Activated naive CD4-positive, alpha-beta T cell treated with Interleukin-2 at 50 U/mL for 16 hours (primary cell): ENCODE results near the gene MMD2.
A peak's percentile ranks its signal among the peaks of the same experiment; 100 is the strongest.
"Not testable (repeated sequence)": the region's sequence is repeated elsewhere in the genome, so short reads cannot be mapped to it uniquely, and the experiment has no call there.

Experiments
- DNase-seq: peaks from one replicate; pipeline ENCODE4 v3.0.0-alpha.2; 2020

MMD2 gene, protein sequence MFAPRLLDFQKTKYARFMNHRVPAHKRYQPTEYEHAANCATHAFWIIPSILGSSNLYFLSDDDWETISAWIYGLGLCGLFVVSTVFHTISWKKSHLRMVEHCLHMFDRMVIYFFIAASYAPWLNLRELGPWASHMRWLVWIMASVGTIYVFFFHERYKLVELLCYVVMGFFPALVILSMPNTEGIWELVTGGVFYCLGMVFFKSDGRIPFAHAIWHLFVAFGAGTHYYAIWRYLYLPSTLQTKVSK

DNA sequence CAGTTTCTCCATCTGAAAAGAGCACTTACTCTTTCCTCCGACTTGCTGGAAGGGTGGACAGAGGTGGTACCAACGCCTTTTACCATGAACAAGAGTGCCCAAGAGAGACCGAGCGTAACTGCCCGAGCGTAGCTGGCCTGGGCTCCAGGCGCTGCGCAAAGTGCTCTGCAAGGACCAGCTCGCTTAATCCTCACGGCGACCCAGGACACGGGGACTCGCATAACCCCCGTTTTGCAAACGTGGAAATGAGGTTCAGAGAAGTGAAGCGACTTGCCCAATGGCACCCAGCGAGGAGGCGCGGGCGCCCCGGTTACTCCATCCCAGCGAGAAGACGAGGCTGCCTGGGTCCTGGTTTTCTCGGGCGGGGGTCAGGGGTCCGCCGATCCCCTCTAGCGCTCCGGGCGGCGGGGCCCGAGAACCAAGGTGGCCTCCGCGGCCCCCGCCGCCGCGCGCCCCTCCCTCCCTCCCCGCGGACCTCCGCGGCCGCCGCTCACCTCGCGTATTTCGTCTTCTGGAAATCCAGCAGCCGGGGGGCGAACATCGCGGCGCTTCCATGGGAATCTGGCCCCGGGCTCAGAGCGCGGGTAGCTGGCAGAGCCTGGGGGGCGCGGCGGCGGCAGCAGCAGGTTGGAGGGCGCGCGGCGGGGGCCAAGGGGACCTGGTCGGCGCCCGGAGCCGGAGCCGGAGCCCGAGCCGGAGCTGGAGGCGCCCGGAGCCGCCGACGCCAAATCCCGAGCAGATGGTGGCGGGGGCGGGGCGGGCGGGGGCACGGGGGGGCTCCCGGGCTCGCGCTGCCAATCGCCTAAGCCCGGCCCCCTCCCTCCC, at the start of gene MMD2:
MMD2 (minus strand) TSS at position 711 of the 825 bp plus-strand sequence; CDS start at position 541, 170 bp downstream.
- DNase-seq: no peak

DNA sequence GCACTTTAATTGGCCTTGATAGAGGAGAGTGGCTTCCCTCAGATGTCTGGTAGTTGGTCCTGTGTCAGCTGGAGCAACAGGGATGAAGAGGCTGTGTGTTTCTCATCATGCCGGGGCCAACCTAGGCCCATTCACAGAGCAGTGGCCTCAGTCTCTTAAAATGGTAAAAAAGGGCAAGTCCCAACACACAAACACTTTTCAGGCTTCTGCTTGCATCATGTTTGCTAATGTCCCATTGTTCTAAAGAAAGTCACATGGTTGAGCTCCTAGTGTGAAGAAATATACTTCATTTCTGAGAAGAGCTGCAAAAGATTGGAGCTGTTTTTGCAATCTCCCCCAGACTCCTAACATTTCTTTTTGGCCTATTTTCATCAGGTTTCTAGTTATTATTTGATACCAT, 46.1 kb upstream of the MMD2 start:
- no peak for DNase-seq

DNA sequence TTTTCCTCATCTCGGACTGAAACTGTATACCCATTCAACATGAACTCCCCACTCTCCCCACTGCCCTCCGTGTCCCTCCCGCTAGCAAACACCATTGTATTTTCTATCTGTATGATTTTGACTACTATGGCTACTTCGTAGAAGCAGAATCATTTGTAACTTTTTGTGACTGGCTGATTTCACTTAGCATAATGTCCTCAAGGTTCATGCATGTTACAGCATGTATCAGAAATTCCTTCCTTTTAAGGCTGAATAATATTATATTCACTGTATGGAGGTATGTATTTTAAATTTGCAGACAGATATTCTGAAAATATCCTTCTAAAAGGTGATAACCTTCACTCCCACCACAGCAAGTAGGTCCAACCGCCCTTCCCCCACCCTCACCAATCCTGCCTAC, 42.9 kb upstream of the MMD2 start:
- DNase-seq: no peak

DNA sequence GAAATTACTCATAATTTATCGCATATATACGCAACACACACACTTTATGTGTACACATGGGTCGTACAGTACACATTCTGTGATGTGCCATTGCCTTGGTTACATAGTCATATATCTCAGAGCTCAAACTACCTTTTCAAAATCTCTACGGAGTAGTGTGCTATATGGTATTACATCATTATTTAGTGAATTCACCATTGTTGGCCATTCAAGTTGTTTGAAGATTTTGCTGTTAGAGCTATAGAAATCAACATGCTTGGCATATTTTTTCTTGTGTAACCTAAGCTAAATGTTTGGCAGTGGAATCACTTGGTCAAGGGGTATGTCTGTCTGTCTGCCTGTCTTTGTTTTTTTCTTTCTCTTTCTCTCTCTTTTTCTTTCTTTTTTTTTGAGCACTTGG, 42.0 kb upstream of the MMD2 start:
- no peak for DNase-seq

DNA sequence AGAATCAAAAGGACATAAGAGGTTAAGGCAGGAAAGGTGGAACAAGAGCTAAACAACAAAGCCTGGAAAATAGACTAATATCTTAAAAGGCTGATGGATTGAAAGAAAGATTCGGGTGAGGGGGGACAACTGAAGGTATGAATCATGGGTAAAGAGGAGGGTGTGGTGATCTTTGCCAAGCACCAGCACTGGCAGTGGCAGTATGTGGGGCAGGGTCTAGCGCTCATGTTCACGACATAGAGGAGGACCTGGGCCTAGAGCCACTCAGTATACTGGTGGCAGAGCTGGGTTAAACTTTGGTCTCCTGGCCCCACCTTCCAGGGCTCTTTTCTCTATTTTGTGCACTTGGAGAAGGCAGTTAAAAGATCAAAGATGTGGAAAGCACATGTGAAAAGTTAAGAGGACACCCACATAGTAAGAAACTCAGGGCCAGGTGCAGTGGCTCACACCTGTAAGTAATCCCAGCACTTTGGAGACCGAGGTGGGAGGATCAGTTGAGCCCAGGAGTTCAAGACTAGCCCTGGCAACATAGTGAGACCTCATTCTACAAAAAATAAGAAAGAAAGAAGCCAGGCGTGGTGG, 40.5 kb upstream of the MMD2 start:
- DNase-seq: no peak

DNA sequence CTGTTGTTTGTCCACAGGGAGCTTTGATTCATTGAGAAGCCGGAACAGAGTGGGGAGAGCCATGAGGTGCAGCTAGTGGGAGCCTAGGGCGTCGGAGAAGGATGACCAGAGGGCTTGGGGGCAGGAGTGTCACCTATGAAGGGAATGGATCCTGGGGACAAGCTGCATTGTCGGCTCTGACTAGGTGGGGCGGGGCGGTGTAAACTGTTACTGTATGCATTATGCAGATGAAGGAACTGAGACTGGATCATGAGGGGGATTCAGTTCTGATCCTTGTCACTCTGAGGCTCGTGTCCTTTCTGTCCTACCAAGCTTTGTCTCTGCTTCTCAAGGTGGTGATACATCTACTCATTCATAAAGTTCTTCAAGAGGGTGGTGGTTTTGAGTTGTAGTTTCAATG, 39.9 kb upstream of the MMD2 start:
- DNase-seq: no peak

DNA sequence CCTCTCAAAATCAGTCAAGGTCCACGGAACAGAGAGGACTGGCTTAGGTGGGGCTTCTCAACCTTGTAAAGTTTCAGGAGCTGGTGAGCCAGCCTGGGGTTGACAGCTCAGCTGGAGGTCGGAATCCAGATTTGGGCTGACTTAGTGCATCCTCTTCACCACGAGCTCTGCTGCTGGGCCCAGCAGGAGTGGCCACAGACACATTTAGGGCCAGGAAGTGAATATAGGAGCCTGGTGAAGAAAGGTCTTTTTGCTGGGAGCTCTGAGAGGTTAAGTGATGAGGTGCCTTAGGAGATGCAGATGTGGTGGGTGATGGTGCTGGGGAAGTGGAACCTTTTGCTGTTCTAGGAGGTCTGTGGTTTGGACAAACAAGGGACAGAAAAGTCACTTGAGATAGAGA, 39.3 kb upstream of the MMD2 start:
- DNase-seq: no peak

DNA sequence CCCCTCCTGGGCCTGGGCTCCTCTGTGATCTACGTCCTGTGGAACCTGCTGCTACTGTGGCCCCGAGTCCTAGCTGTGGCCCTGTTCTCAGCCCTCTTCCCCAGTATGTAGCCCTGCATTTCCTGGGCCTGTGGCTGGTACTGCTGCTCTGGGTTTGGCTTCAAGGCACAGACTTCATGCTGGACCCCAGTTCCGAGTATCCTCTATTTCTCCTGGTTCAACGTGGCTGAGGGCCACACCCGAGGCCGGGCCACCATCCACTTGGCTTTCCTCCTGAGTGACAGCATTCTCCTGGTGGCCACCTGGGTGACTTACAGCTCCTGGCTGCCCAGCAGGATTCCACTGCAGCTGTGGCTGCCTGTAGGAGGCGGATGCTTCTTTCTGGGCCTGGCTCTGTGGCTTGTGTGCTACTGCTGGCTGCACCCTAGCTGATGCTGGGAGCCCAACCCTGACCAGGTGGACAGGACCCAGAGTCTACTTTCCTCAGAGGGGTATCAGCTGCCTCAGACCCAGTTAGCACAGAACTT, 37.8 kb upstream of the MMD2 start:
- DNase-seq: no peak

DNA sequence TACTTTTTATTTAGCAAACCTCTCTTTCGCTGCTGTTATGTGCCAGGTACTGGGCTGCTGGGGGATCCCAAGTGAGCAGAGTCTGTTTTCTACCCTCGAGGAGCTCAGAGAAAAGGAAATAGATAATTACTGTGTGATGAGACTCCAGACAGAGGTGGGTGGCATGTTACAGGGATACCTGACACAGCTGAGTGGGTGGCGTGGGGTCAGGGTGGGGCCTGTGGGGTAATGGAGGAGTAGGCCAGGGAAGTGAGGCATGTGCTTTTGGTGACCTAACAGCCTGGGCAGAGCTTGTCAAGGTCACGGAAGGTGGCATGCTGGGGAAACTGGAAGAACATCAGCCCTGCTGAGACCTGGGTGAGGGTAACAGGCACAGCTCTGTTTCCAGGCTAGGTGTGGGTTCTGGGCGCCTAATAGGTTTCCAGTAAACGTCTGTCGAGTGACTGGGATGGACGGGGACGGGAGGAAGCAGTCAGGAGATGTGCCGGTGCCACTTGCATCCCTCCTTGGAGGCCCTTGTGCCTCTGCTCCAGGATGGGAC, 36.5 kb upstream of the MMD2 start:
- DNase-seq: no peak

DNA sequence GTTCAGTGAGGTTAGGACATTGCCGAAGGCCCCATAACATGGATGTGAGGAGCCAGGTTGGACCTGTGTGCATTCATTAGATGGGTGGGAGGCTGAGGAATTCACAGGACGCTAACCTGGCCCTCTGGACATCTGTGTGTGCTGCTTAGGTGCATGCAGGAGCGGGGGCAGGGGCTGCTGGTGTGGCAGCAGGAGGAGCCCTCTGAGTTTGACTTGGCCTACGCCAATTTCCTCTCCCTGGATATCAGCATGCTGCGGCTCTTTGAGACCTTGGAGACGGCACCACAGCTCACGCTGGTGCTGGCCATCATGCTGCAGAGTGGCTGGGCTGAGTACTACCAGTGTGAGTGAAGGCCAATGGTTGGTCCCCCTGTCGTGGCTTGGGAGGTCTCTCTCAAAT, 34.5 kb upstream of the MMD2 start:
- DNase-seq: no peak

DNA sequence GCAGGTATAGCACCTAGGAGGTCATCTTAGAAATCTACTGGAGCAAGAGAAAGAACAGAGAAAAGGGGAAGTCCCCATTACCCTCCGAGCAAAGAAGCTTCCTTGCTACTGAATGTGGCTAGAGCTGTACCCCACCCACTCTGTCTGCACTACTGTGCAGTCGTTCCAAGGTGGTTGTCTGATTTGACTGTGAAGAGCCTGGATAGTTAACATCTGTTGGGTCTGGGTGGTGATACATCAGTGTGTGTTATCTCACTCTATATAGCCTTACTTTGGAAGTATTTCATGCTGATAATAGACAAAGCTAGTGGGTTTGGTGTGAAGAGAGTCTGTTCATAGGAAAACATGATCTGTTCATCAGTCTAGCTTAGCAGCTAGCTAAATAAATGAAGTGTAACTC, 23.8 kb upstream of the MMD2 start:
- not testable (repeated sequence) for DNase-seq

DNA sequence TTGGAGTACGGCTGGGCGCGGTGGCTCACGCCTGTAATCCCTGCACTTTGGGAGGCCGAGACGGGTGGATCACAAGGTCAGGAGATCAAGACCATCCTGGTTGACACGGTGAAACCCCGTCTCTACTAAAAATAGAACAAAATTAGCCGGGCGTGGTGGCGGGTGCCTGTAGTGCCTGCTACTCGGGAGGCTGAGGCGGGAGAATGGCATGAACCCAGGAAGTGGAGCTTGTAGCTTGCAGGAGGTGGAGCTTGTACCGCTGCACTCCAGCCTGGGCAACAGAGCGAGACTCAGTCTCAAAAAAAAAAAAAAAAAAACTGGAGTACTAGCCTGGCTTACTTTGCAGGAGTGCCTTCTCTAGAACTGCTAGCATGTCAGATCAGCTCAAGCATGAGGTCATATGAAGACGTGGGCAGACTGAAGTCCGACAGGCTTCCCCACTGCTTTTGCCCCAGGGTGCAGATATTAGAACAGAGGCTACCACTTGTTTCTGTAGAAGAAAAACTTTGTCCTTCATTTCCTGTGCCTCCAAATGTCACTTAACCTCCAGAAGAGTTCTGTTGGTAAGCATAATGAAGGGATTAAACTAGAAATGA, 22.4 kb upstream of the MMD2 start:
- DNase-seq: not testable (repeated sequence)

DNA sequence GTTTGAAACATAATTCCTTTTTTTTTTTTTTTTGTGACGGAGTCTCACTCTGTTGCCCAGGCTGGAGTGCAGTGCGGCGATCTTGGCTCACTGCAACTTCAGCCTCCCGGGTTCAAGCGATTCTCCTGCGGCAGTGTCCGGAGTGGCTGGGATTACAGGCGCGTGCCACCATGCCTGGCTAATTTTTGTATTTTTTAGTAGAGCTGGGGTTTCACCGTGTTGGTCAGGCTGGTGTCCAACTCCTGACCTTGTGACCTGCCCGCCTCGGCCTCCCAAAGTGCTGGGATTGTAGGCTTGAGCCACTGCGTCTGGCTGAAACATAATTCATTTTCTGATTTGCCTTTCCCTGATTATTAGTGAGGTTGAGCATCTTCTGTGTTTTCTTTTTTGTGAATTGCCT, 16.6 kb upstream of the MMD2 start:
- not testable (repeated sequence) for DNase-seq

DNA sequence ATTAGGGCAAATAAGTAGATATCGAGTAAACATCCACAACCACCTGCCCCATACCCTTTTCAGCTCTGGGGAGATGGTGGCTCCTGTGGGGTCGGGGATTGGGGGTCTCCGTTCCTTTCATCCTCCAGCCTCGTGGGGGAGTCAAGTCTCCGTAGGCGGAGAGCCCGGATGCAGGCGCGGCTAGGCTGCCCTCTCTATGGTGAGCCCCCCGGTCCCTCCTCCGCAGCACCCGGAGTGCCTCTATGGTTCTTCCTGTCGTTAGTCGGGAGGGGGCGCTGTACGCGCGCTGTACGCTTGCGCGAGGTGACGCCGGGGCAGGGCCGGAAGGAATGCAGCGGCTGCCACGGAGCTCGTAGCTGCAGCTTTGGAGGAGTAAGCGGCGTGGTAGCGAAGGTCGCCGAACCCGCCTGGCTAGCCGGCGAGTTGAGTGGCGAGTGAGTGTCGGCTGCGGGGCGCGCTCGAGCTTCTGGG, 14.8 kb upstream of the MMD2 start:
- DNase-seq: peak; percentile 94

DNA sequence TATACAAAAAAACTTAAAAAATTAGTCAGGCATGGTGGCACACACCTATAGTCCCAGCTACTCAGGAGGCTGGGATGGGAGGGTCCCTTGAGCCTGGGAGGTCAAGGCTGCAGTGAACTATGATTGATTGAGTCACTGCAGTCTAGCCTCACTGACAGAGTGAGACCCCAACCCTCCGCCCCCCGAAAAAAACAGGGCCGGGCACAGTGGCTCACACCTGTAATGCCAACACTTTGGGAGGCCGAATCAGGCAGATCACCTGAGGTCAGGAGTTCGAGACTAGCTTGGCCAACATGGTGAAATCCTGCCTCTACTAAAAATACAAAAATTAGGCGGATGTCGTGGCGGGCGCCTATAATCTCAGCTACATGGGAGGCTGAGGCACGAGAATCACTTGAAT, 13.5 kb upstream of the MMD2 start:
- not testable (repeated sequence) for DNase-seq

DNA sequence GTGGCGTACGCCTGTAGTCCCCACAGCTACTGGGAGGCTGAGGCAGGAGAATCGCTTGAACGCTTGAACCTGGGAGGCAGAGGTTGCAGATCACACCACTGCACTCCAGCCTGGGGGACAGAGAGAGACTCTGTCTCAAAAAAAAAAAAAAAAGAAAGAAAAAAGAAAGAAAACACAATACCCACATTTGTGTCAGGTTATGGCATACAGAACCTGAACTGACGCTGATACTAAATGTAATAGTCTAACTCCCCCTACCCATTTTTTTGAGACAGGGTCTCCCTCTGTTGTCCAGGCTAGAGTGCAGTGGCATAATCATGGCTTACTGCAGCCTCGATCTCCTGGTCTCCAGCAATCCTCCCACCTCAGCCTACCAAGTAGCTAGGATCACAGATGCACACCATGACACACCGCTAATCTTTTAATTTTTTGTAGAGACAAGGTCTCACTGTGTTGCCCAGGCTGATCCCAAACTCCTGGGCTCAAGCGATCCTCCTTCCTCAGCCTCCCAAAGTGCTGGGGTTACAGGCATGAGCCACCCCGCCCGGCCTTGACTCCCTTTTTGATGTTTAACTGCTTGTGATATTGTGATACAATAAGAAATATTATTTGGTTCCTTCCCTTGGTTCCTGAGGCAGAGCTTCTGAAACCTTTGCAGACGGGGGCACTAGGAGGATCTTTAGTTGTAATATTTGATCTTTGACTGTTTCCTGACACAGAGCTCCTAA, 6.5 kb upstream of the MMD2 start:
- DNase-seq: no peak

DNA sequence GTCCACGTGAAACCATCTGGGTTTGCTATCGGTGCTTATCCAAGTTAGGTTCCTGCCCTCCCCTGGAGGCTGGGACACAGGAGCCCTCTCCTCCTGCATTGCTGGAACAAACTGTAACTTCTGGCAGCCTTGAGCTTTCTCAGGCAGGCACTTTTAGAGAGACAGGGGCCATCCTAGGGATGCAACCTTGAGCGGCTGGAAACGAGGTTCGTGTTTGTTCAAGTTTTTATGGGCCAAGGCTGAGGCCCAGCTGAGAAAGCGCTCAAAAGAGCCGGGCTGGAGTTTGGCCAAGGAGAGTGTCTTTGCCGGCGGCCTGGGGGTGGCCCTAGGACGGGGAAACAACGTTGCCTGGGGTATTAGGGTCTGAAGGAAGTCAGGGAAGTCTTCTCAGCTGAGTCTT, 5.5 kb upstream of the MMD2 start:
- no peak for DNase-seq

DNA sequence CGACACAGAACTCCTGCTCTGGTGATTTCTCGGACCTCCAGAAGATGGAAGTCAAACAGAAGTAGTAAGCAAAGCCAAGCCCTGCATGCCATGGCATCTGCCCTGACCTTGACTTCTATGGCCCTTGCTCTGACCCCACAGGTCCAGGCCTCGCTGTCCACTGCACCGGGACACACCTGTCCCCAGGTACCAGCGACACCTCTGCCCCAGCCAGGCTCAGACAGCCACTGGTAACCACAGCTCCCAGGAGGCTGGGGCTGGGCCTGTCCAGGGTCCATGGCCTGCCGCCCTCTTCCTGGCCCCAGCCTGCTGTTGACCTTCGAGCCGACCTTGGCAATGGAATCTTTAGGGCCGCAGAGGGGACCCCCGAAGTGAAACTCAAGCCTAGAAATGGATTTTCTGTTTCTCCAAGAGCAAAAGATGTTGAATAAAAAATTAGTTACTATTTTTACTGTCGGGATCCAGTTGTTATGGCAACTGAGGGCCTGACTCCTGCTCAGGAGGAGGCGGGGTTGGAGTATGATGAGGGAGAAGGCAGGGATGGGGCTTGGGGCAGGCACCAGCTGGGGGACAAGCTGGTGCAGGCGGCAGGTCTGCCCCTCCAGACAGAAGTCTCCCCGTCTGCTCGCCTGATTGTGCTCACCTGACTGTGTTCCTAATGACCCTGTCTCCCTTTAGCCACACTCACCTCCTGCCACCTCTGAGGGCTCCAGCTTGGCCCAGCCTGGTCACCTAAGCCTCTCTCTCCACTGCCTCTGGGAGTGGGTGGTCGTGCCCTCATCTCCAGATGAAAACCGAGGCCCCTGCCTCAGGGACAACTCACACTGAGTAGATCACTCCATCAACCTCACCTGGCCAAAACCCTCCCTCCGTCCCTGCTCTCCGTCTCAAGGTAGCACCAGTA, 4.1 kb upstream of the MMD2 start:
- DNase-seq: no peak

DNA sequence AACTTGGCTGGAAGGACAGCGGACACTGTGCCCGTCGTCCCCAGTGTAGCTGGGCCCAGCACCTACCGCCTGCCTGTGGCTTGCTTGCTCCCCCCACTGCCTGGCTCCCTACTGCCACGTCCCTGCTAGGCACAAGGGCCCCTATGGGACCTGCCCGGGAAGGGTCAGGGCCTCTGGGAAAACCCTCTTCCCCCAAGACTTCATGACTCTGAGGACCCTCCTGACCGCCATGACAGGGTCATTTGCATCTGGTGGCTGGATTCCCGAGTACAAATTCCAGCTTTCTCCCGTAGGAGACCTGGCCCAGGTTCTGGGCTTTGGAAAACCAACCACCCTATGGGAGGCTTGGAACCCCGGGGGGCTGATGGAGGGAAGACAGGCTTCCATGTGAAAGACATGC, 1.4 kb upstream of the MMD2 start:
- DNase-seq: no peak

DNA sequence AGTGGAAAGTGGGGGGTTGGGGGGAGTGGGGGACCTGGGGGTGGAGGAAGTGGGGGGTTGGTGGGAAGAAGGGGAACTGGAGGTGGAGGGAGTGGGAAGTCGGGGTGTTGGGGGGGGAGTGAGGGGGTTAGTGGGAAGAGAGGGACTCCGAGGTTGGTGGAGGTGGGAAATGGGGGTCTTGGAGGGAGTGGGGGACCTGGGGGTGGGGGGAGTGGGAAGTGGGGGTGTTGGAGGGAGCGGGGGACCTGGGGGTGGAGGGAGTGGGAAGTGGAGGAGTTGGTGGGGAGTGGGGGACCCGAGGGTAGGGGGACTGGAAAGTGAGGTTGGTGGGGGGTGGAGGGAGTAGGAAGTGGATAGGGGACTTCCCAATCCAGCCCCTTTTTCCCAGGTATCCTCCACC, 906 bp upstream of the MMD2 start:
- no peak for DNase-seq

DNA sequence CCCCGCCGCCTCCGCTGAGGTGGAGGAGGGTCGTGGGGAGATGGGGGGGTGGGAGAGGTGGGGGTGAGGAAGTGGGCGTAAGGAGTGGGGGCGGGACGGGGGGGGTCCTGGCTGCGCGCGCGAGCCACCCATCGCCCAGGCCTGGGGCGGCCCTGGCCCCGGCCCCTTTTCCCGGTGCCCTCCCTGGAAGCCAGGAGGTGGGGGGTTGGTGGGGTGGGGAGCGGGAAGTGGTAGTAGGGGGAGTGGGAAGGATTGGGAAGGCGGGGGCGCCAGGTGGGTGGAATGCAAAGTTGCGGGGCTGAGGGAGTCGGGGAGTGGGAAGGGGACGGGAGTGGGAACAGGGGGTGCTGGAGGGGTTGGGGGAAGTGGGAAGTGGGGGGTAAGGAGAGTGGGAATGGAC, 319 bp upstream of the MMD2 start:
- DNase-seq: no peak
